HEK293T (cell line): ENCODE results near the gene HHAT.

Source experiments
- ARNT ChIP-seq: fragments of 450-650 bp; IDR thresholded peaks from 2 replicates; pipeline ENCODE4 v1.6.1; 2017; ENCODE audit warnings: mild to moderate bottlenecking
- BHLHE40 ChIP-seq: fragments of 450-650 bp; IDR thresholded peaks from 2 replicates; pipeline ENCODE4 v1.6.1; 2016; ENCODE audit warnings: mild to moderate bottlenecking, moderate library complexity, borderline replicate concordance
- CTBP1 ChIP-seq: fragments of 450-650 bp; IDR thresholded peaks from 2 replicates; pipeline ENCODE4 v1.6.1; 2016; ENCODE audit warnings: borderline replicate concordance
- ELF4 ChIP-seq: fragments of 450-650 bp; IDR thresholded peaks from 2 replicates; pipeline ENCODE4 v1.6.1; 2017; ENCODE audit warnings: antibody characterized with exemption
- FOXA1 ChIP-seq: fragments of 450-650 bp; IDR thresholded peaks from 2 replicates; pipeline ENCODE4 v1.6.1; 2016; ENCODE audit warnings: mild to moderate bottlenecking
- FOXM1 ChIP-seq: fragments of 450-650 bp; IDR thresholded peaks from 2 replicates; pipeline ENCODE4 v1.6.1; 2017; ENCODE audit warnings: mild to moderate bottlenecking, borderline replicate concordance
- HDGF ChIP-seq: fragments of 450-650 bp; IDR thresholded peaks from 2 replicates; pipeline ENCODE4 v1.6.1; 2017; ENCODE audit warnings: antibody characterized with exemption, borderline replicate concordance
- NFRKB ChIP-seq: fragments of 450-650 bp; IDR thresholded peaks from 2 replicates; pipeline ENCODE4 v1.6.1; 2016; ENCODE audit warnings: mild to moderate bottlenecking, moderate library complexity
- SP1 ChIP-seq: fragments of 450-650 bp; IDR thresholded peaks from 2 replicates; pipeline ENCODE4 v1.6.1; 2017
- SUZ12 ChIP-seq: fragments of 450-650 bp; IDR thresholded peaks from 2 replicates; pipeline ENCODE4 v1.6.1; 2016; ENCODE audit warnings: mild to moderate bottlenecking
- ZNF384 ChIP-seq: fragments of 450-650 bp; IDR thresholded peaks from 2 replicates; pipeline ENCODE4 v1.6.1; 2016

DNA sequence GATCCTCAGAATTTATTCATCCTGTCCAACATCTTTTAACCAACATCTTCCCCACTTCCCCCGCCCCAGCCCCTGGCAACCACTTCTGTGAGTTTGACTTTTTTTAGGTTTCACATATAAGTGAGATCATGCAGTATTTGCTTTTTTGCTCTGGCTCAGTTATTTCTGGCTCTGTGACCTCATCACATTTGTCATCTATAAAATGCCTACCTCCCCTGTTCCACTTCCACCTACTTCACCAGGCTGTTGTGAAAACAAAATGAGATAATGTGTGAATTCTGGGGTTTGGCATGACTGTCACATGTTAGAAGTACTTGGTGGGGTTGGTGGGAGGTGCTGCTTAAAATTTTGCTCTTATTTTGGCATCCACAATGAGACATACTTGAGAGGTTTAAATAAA is 18.4 kb downstream of the HHAT start:
- TF ChIP-seq NFRKB (no peak), SUZ12 (no peak), ZNF384 (no peak), FOXA1 (no peak), FOXM1 (no peak), CTBP1 (no peak), ARNT (no peak), BHLHE40 (no peak), HDGF (no peak), SP1 (no peak), ELF4 (no peak)
